ENCODE measurements around the gene CD38. TPM values are rescaled to one million over a fixed set of nuclear protein-coding genes. Genes with fewer than 3 reads are reported as not detected.
A peak's percentile ranks its signal among the peaks of the same experiment; 100 is the strongest.

CD38 gene
- total RNA-seq, 4 donors from 2014 or later: 0.26 to 4.6 (median 1.6) TPM

GRCh38 chr4:15805583-15806517 is 27.7 kb downstream of the CD38 start:
- H3K27ac ChIP-seq: no peak overlapping the region
- no peak for TF ChIP-seq POLR2A (IDR thresholded peaks at IDR 0.05)
- peak; percentile 41 to 68 (median 44) for TF ChIP-seq CTCF (IDR thresholded peaks at IDR 0.05)
- no peaks in the 10 kb centered on the region for H3K4me1 ChIP-seq
- H3K27me3 ChIP-seq: no peaks in the 10 kb centered on the region
- H3K36me3 ChIP-seq: no peaks in the 10 kb centered on the region
- DNase-seq: no peak
- no peaks in the 10 kb centered on the region for H3K9me3 ChIP-seq
- H3K4me3 ChIP-seq: no peak overlapping the region
- intact Hi-C loops (cut with DNase I; ENCODE audit: low total_unique reads): no loop called here

GRCh38 chr4:15809058-15809457 is 30.9 kb downstream of the CD38 start:
- no peaks in the 10 kb centered on the region for H3K4me1 ChIP-seq
- no peaks in the 10 kb centered on the region for H3K36me3 ChIP-seq
- DNase-seq: no peak
- intact Hi-C loops (cut with DNase I; ENCODE audit: low total_unique reads): no loop called here
- no peaks in the 10 kb centered on the region for H3K9me3 ChIP-seq
- H3K4me3 ChIP-seq: no peak overlapping the region
- TF ChIP-seq POLR2A (IDR thresholded peaks at IDR 0.05) (no peak), CTCF (IDR thresholded peaks at IDR 0.05) (no peak)
- H3K27me3 ChIP-seq: no peaks in the 10 kb centered on the region
- no peak overlapping the region for H3K27ac ChIP-seq

- no peak for DNase-seq
- intact Hi-C loops (cut with DNase I; ENCODE audit: low total_unique reads): no loop called here
- Histone ChIP-seq H3K4me3 (no peak overlapping the region), H3K27ac (no peak overlapping the region), H3K9me3 (no peaks in the 10 kb centered on the region), H3K36me3 (no peaks in the 10 kb centered on the region), H3K4me1 (no peaks in the 10 kb centered on the region), H3K27me3 (no peaks in the 10 kb centered on the region)
- no peak for TF ChIP-seq POLR2A (IDR thresholded peaks at IDR 0.05)
- TF ChIP-seq CTCF (IDR thresholded peaks at IDR 0.05): no peak
Observed at GRCh38 chr4:15809466-15809865, 31.3 kb downstream of the CD38 start.

- TF ChIP-seq POLR2A (IDR thresholded peaks at IDR 0.05) (no peak), CTCF (IDR thresholded peaks at IDR 0.05) (no peak)
- Histone ChIP-seq H3K9me3 (no peaks in the 10 kb centered on the region), H3K4me3 (no peak overlapping the region), H3K36me3 (no peaks in the 10 kb centered on the region), H3K4me1 (no peaks in the 10 kb centered on the region), H3K27ac (no peak overlapping the region), H3K27me3 (no peaks in the 10 kb centered on the region)
- no peak for DNase-seq
- intact Hi-C loops (cut with DNase I; ENCODE audit: low total_unique reads): no loop called here
Observed at GRCh38 chr4:15811703-15812337, 33.7 kb downstream of the CD38 start.
